GM23338 (cell line): ENCODE data around the gene ALKBH8. TPM values are rescaled to one million over a fixed set of nuclear protein-coding genes. Genes with fewer than 3 reads are reported as not detected.

ENCODE experiments used
- ATAC-seq: fragments of 200-7000 bp; cut with Tn5 transposase; 3 replicates; pipeline ENCODE4 v1.9.1; 2020
- DNase-seq: peaks from one replicate; pipeline ENCODE4 v3.0.0-alpha.2; 2015; ENCODE audit warnings: low spot score
- H2AFZ ChIP-seq: fragments of 200-600 bp; sonication (generic); 2 replicates; pipeline ENCODE4 v1.8.0; 2016; ENCODE audit warnings: antibody characterized with exemption, mild to moderate bottlenecking, moderate library complexity
- H3F3A ChIP-seq: fragments of 200-600 bp; sonication (generic); replicated peaks from 2 replicates; pipeline ENCODE4 v1.8.0; 2017; ENCODE audit warnings: antibody characterized with exemption, mixed run types, low read depth
- H3K27ac ChIP-seq: fragments of 200-600 bp; sonication (generic); 2 replicates; pipeline ENCODE4 v1.6.1; 2016; ENCODE audit warnings: low read depth
- H3K27me3 ChIP-seq: fragments of 200-600 bp; sonication (generic); 2 replicates; pipeline ENCODE4 v1.8.0; 2016; ENCODE audit warnings: mild to moderate bottlenecking, mixed run types, moderate library complexity; ENCODE audit not compliant: insufficient read depth
- H3K36me3 ChIP-seq: fragments of 200-600 bp; sonication (generic); 2 replicates; pipeline ENCODE4 v1.8.0; 2016; ENCODE audit warnings: mild to moderate bottlenecking; ENCODE audit not compliant: insufficient read depth
- H3K4me1 ChIP-seq: fragments of 200-600 bp; sonication (generic); 2 replicates; pipeline ENCODE4 v1.8.0; 2016; ENCODE audit warnings: mild to moderate bottlenecking, moderate library complexity; ENCODE audit not compliant: insufficient read depth
- H3K4me2 ChIP-seq: fragments of 200-600 bp; sonication (generic); 2 replicates; pipeline ENCODE4 v1.7.1; 2017; ENCODE audit warnings: mixed run types
- H3K4me3 ChIP-seq: fragments of 200-600 bp; sonication (generic); 2 replicates; pipeline ENCODE4 v1.6.1; 2016; ENCODE audit warnings: mixed run types
- H3K79me2 ChIP-seq: fragments of 200-600 bp; sonication (generic); replicated peaks from 2 replicates; pipeline ENCODE4 v1.8.0; 2017; ENCODE audit warnings: mild to moderate bottlenecking; ENCODE audit not compliant: insufficient read depth
- H3K9me2 ChIP-seq: fragments of 200-600 bp; sonication (generic); 2 replicates; pipeline ENCODE4 v1.8.0; 2017; ENCODE audit not compliant: insufficient read depth
- H4K20me1 ChIP-seq: fragments of 200-600 bp; sonication (generic); replicated peaks from 2 replicates; pipeline ENCODE4 v1.8.0; 2017; ENCODE audit warnings: mild to moderate bottlenecking; ENCODE audit not compliant: insufficient read depth
- H3K27ac Mint-ChIP-seq: 2 replicates; pipeline ENCODE4 v1.8.0; 2020; ENCODE audit warnings: inconsistent platforms, mild to moderate bottlenecking, moderate library complexity, mixed read lengths
- H3K27me3 Mint-ChIP-seq: 3 replicates; pipeline ENCODE4 v1.8.0; 2022; ENCODE audit warnings: low read depth, mild to moderate bottlenecking, moderate library complexity, mixed read lengths, inconsistent platforms; ENCODE audit not compliant: insufficient read depth, poor library complexity
- H3K36me3 Mint-ChIP-seq: 3 replicates; pipeline ENCODE4 v1.8.0; 2021; ENCODE audit warnings: low read depth, mild to moderate bottlenecking, inconsistent platforms, moderate library complexity, mixed read lengths
- H3K4me1 Mint-ChIP-seq: 3 replicates; pipeline ENCODE4 v1.8.0; 2020; ENCODE audit warnings: mild to moderate bottlenecking, inconsistent platforms, mixed read lengths
- H3K4me3 Mint-ChIP-seq: 3 replicates; pipeline ENCODE4 v1.8.0; 2021; ENCODE audit warnings: moderate library complexity, mild to moderate bottlenecking, inconsistent platforms, mixed read lengths
- H3K9me3 Mint-ChIP-seq: 3 replicates; pipeline ENCODE4 v1.8.0; 2020; ENCODE audit warnings: moderate library complexity, mild to moderate bottlenecking, inconsistent platforms, mixed read lengths
- CREB1 ChIP-seq: fragments of 250-450 bp; sonication (Bioruptor Pico); IDR thresholded peaks from 2 replicates; pipeline ENCODE4 v1.5.0; 2020; ENCODE audit warnings: low read depth, mild to moderate bottlenecking, moderate library complexity
- CTCF ChIP-seq, 2 experiments: fragments of 200-600 bp in 1 of 2; sonication (generic) in 1 of 2; conservative IDR thresholded peaks; 2 replicates each; pipeline versions ENCODE4 v1.5.1 to v1.6.1; 2016 to 2017; ENCODE audit warnings: antibody characterized with exemption in 2 of 2, low read depth in 2 of 2, mild to moderate bottlenecking in 2 of 2, moderate library complexity in 1 of 2
- EZH2 ChIP-seq: fragments of 200-600 bp; sonication (generic); IDR thresholded peaks from one replicate; pipeline ENCODE4 v1.8.0; 2017; ENCODE audit warnings: antibody characterized with exemption, mild to moderate bottlenecking, low read depth; ENCODE audit not compliant: unreplicated experiment
- EZH2phosphoT487 ChIP-seq: fragments of 200-600 bp; sonication (generic); IDR thresholded peaks from one replicate; pipeline ENCODE4 v1.8.1; 2018; ENCODE audit warnings: antibody characterized with exemption; ENCODE audit not compliant: unreplicated experiment
- NANOG ChIP-seq: IDR thresholded peaks from 2 replicates; pipeline ENCODE4 v1.6.1; 2016; ENCODE audit warnings: antibody characterized with exemption, borderline replicate concordance
- POLR2AphosphoS5 ChIP-seq: IDR thresholded peaks from 2 replicates; pipeline ENCODE4 v1.6.1; 2016; ENCODE audit warnings: antibody characterized with exemption, low read depth
- STAT1 ChIP-seq: IDR thresholded peaks from one replicate; pipeline ENCODE4 v1.6.1; 2016; ENCODE audit warnings: antibody characterized with exemption; ENCODE audit not compliant: unreplicated experiment
- ZNF114 ChIP-seq: fragments of 250-450 bp; sonication (Bioruptor Pico); IDR thresholded peaks from 2 replicates; pipeline ENCODE4 v1.5.0; 2020; ENCODE audit warnings: mild to moderate bottlenecking, moderate library complexity
- ZNF331 ChIP-seq: fragments of 250-450 bp; sonication (Bioruptor Pico); IDR thresholded peaks from 2 replicates; pipeline ENCODE4 v1.5.0; 2020; ENCODE audit warnings: low read depth, mild to moderate bottlenecking, moderate library complexity
- polyA plus RNA-seq: library from polyadenylated mRNA; unstranded; fragments of >200 nt; fragmentation: Nextera tagmentation; extraction: Ambion mirVana; gene quantifications from 2 replicates; pipeline ENCODE4 v1.2.1, GENCODE V29; 2016
- total RNA-seq: library from RNA; depleted of rRNA; stranded (reverse); fragments of >200 nt; shearing (Covaris generic); gene quantifications from 2 replicates; pipeline ENCODE4 v1.2.3, GENCODE V29; 2014
- TF ChIP-seq, protein P1 (sequence below): IDR thresholded peaks from one replicate; pipeline ENCODE4 v1.6.1; 2018; ENCODE audit warnings: antibody characterized with exemption; ENCODE audit not compliant: unreplicated experiment

Gene ALKBH8
- total and polyA plus RNA-seq, 2 experiments from 2014 or later: 8.9 to 14.2 TPM

GRCh38 chr11:107490836-107491235 lies 74.7 kb downstream of the ALKBH8 start (continued):
- TF ChIP-seq, protein P1, sequence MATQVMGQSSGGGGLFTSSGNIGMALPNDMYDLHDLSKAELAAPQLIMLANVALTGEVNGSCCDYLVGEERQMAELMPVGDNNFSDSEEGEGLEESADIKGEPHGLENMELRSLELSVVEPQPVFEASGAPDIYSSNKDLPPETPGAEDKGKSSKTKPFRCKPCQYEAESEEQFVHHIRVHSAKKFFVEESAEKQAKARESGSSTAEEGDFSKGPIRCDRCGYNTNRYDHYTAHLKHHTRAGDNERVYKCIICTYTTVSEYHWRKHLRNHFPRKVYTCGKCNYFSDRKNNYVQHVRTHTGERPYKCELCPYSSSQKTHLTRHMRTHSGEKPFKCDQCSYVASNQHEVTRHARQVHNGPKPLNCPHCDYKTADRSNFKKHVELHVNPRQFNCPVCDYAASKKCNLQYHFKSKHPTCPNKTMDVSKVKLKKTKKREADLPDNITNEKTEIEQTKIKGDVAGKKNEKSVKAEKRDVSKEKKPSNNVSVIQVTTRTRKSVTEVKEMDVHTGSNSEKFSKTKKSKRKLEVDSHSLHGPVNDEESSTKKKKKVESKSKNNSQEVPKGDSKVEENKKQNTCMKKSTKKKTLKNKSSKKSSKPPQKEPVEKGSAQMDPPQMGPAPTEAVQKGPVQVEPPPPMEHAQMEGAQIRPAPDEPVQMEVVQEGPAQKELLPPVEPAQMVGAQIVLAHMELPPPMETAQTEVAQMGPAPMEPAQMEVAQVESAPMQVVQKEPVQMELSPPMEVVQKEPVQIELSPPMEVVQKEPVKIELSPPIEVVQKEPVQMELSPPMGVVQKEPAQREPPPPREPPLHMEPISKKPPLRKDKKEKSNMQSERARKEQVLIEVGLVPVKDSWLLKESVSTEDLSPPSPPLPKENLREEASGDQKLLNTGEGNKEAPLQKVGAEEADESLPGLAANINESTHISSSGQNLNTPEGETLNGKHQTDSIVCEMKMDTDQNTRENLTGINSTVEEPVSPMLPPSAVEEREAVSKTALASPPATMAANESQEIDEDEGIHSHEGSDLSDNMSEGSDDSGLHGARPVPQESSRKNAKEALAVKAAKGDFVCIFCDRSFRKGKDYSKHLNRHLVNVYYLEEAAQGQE: no peak
- no peak for TF ChIP-seq POLR2AphosphoS5

DNA sequence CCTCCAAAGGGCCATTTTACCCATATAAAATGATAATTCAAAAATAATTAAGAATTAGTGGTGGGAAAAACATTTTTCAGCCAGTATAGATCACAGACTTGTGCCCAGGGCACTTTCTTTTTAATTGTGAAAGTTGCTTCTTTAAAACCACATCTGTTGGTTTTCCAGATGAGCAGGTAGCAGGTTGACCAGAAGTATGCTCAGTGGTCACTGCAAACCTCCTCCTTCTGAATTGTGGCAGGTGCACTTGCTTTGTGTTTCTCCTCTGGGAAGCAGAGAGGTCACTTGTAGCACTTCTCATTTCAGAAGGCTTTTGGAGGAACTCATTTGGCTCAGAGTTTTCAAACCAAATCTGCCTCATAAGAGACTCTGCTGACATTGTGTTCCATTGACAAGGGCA lies 83.3 kb downstream of the ALKBH8 start:
- no peaks in the 10 kb centered on the region for H3K9me3 Mint-ChIP-seq
- Histone ChIP-seq H4K20me1 (no peaks in the 10 kb centered on the region), H3K4me1 (no peaks in the 10 kb centered on the region), H3K4me2 (no peak overlapping the region), H3K27ac (no peak overlapping the region), H3K4me3 (no peak overlapping the region), H3F3A (no peaks in the 10 kb centered on the region), H2AFZ (no peak overlapping the region), H3K79me2 (no peaks in the 10 kb centered on the region), H3K36me3 (no peaks in the 10 kb centered on the region), H3K27me3 (no peaks in the 10 kb centered on the region), H3K9me2 (peaks cover 4% of the 10 kb centered on the region; the same call in 1 of the 2 replicates)
- DNase-seq (no peak), ATAC-seq (no peak)
- H3K27me3 Mint-ChIP-seq: no peaks in the 10 kb centered on the region
- H3K27ac Mint-ChIP-seq: no peak overlapping the region
- H3K4me3 Mint-ChIP-seq: no peak overlapping the region
- no peaks in the 10 kb centered on the region for H3K4me1 Mint-ChIP-seq
- no peaks in the 10 kb centered on the region for H3K36me3 Mint-ChIP-seq
- no peak for TF ChIP-seq NANOG
- TF ChIP-seq CTCF (conservative IDR thresholded peaks at IDR 0.05; ENCODE audit: low read depth in 2 of 2): no peak
- no peak for TF ChIP-seq EZH2phosphoT487
- no peak for TF ChIP-seq ZNF114 (CRISPR knock-in tag)
- no peak for TF ChIP-seq CREB1 (CRISPR knock-in tag)
- no peak for TF ChIP-seq STAT1
- TF ChIP-seq POLR2AphosphoS5: no peak
- TF ChIP-seq, protein P1: no peak
- TF ChIP-seq ZNF331 (CRISPR knock-in tag): no peak
- no peak for TF ChIP-seq EZH2
